Non-pigmented ciliary epithelial cell (primary cell): ENCODE measurements around the gene METTL24.

ENCODE experiments used
- DNase-seq: peaks from one replicate; pipeline ENCODE4 v3.0.0-alpha.2; 2010; ENCODE audit warnings: low read depth

METTL24 gene

GRCh38 chr6:110334423-110335180 is 23.5 kb downstream of the METTL24 start:
- no peak for DNase-seq

- no peak for DNase-seq
Measured at GRCh38 chr6:110332281-110332680, 25.9 kb downstream of the METTL24 start.

- DNase-seq, result no peak
Measured at GRCh38 chr6:110331816-110332215, 26.3 kb downstream of the METTL24 start.

GRCh38 chr6:110331390-110331789 is 26.8 kb downstream of the METTL24 start:
- no peak for DNase-seq

- DNase-seq, result no peak
Measured at GRCh38 chr6:110329714-110330436, 28.3 kb downstream of the METTL24 start.

GRCh38 chr6:110329348-110329713 is 28.8 kb downstream of the METTL24 start:
- no peak for DNase-seq

GRCh38 chr6:110328259-110328658 is 29.9 kb downstream of the METTL24 start:
- peak; percentile 63 for DNase-seq

GRCh38 chr6:110327391-110327790 is 30.8 kb downstream of the METTL24 start:
- no peak for DNase-seq

- DNase-seq, result no peak
Measured at GRCh38 chr6:110326609-110327008, 31.5 kb downstream of the METTL24 start.

GRCh38 chr6:110326057-110326456 is 32.1 kb downstream of the METTL24 start:
- no peak for DNase-seq

- no peak for DNase-seq
Measured at GRCh38 chr6:110325197-110325596, 33.0 kb downstream of the METTL24 start.

GRCh38 chr6:110324548-110324947 is 33.6 kb downstream of the METTL24 start:
- no peak for DNase-seq

GRCh38 chr6:110323258-110323657 is 34.9 kb downstream of the METTL24 start:
- no peak for DNase-seq

- no peak for DNase-seq
Measured at GRCh38 chr6:110322874-110323242, 35.3 kb downstream of the METTL24 start.

- DNase-seq, result no peak
Measured at GRCh38 chr6:110322151-110322873, 35.8 kb downstream of the METTL24 start.

- no peak for DNase-seq
Measured at GRCh38 chr6:110320307-110320706, 37.8 kb downstream of the METTL24 start.

- no peak for DNase-seq
Measured at GRCh38 chr6:110319843-110320242, 38.3 kb downstream of the METTL24 start.

GRCh38 chr6:110319381-110319780 is 38.8 kb downstream of the METTL24 start:
- DNase-seq, result no peak

- no peak for DNase-seq
Measured at GRCh38 chr6:110318971-110319370, 39.2 kb downstream of the METTL24 start.

- DNase-seq, result no peak
Measured at GRCh38 chr6:110317646-110318045, 40.5 kb downstream of the METTL24 start.

GRCh38 chr6:110317189-110317588 is 41.0 kb downstream of the METTL24 start:
- no peak for DNase-seq

GRCh38 chr6:110315869-110316398 is 42.2 kb downstream of the METTL24 start:
- no peak for DNase-seq
